Gastrocnemius medialis (tissue), 4 donors: ENCODE measurements around the gene DIP2C.
"Not testable (repeated sequence)": the region's sequence is repeated elsewhere in the genome, so short reads cannot be mapped to it uniquely, and the experiment has no call there.

Source experiments
- CTCF ChIP-seq, 5 experiments: fragments of 450-650 bp in 3 of 5; fragments of 200-600 bp in 2 of 5; sonication (generic) in 2 of 5; IDR thresholded peaks in 4 of 5; conservative IDR thresholded peaks in 1 of 5; 1 replicate in 4 of 5; 2 replicates in 1 of 5; pipeline ENCODE4 v1.5.1; 2016 to 2019; ENCODE audit warnings: antibody characterized with exemption in 5 of 5, mild to moderate bottlenecking in 3 of 5, moderate library complexity in 3 of 5
- POLR2A ChIP-seq, 2 donors: fragments of 450-650 bp; IDR thresholded peaks; one replicate each; pipeline ENCODE4 v1.6.1; 2017; ENCODE audit warnings: antibody characterized with exemption in 2 of 2, mild to moderate bottlenecking in 2 of 2, moderate library complexity in 2 of 2

- not testable (repeated sequence) for TF ChIP-seq CTCF (IDR thresholded peaks at IDR 0.05 in 4 of 5, conservative IDR thresholded peaks at IDR 0.05 in 1 of 5); POLR2A (IDR thresholded peaks at IDR 0.05)
Measured at GRCh38 chr10:347190-347589, 342.3 kb downstream of the DIP2C start.
